ENCODE results near the gene SEMA4G. TPM values are rescaled to one million over a fixed set of nuclear protein-coding genes. Genes with fewer than 3 reads are reported as not detected.
A peak's percentile ranks its signal among the peaks of the same experiment; 100 is the strongest.

SEMA4G gene
- total and polyA plus RNA-seq, 2 of the 13 experiments (the other 11 are each of a cell fraction or from before 2014, with no cell fraction given): 46.2 to 207 TPM

DNA sequence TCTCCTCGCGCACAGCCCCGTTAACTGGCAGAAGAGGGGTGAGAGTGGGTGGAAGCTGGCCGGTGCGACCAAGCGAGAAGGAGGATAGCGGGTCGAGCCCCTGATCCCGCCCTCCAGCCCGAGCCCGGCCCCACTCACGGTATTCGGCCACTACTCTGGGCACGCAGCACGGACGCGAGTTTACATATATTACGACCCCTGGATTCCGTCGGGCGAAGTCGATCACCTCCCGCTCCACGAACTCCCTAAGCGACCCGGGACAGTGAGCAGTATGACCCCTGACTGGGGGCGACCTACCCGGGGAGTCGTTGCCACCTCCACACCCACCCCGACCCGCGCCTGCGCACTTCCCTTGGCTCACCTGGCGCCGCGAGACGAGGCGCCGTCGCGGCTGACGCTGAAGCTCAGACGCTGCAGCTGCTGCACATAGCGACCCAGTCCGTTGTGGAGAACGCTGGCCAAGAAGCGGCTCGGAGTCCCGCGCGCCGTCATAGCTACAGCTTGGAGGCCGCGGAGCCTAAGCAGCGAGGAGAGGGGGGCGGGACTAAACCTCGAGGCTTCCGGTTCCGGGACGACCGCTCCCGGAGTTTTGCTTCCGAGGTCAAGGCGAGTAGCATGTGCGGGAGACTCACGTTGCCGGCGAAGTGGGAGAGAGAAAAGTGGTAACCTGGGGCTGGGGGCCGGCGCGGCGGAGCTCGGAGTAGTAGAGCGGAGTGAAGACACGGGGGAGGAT is 17.8 kb downstream of the SEMA4G start, which contains the start of the genes MRPL43 and TWNK (continued):
- TF ChIP-seq, protein P1, sequence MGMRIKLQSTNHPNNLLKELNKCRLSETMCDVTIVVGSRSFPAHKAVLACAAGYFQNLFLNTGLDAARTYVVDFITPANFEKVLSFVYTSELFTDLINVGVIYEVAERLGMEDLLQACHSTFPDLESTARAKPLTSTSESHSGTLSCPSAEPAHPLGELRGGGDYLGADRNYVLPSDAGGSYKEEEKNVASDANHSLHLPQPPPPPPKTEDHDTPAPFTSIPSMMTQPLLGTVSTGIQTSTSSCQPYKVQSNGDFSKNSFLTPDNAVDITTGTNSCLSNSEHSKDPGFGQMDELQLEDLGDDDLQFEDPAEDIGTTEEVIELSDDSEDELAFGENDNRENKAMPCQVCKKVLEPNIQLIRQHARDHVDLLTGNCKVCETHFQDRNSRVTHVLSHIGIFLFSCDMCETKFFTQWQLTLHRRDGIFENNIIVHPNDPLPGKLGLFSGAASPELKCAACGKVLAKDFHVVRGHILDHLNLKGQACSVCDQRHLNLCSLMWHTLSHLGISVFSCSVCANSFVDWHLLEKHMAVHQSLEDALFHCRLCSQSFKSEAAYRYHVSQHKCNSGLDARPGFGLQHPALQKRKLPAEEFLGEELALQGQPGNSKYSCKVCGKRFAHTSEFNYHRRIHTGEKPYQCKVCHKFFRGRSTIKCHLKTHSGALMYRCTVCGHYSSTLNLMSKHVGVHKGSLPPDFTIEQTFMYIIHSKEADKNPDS (CRISPR knock-in tag; IDR thresholded peaks at IDR 0.05): no peak
- TF ChIP-seq MTF1 (CRISPR knock-in tag; IDR thresholded peaks at IDR 0.05) (no peak), IRF2 (CRISPR knock-in tag; IDR thresholded peaks at IDR 0.05) (peak; percentile 47; the same call in 1 of the 2 replicates), HNF4A (CRISPR knock-in tag; IDR thresholded peaks at IDR 0.05) (no peak; the same call in 1 of the 2 replicates), ZBTB3 (CRISPR knock-in tag; IDR thresholded peaks at IDR 0.05; ENCODE audit: borderline replicate concordance, low read depth) (no peak), KLF11 (CRISPR knock-in tag; IDR thresholded peaks at IDR 0.05) (peak; percentile 70; the same call in 1 of the 2 replicates), NFIC (IDR thresholded peaks at IDR 0.05; ENCODE audit: low read length) (no peak), ZNF17 (CRISPR knock-in tag; IDR thresholded peaks at IDR 0.05) (no peak), ZC3H4 (CRISPR knock-in tag; IDR thresholded peaks at IDR 0.05; ENCODE audit: borderline replicate concordance) (0 out of 2 replicates have a peak, but pooled peaks have one; percentile 69), TCF7 (IDR thresholded peaks at IDR 0.05; ENCODE audit: low read depth) (no peak), POLR2G (IDR thresholded peaks at IDR 0.05; ENCODE audit: low read depth, low read length) (peak; percentile 89), PHF21A (CRISPR knock-in tag; IDR thresholded peaks at IDR 0.05) (peak; percentile 70)
- TF ChIP-seq, protein P2, sequence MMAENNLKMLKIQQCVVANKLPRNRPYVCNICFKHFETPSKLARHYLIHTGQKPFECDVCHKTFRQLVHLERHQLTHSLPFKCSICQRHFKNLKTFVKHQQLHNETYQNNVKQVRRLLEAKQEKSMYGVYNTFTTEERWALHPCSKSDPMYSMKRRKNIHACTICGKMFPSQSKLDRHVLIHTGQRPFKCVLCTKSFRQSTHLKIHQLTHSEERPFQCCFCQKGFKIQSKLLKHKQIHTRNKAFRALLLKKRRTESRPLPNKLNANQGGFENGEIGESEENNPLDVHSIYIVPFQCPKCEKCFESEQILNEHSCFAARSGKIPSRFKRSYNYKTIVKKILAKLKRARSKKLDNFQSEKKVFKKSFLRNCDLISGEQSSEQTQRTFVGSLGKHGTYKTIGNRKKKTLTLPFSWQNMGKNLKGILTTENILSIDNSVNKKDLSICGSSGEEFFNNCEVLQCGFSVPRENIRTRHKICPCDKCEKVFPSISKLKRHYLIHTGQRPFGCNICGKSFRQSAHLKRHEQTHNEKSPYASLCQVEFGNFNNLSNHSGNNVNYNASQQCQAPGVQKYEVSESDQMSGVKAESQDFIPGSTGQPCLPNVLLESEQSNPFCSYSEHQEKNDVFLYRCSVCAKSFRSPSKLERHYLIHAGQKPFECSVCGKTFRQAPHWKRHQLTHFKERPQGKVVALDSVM (CRISPR knock-in tag; IDR thresholded peaks at IDR 0.05): 0 out of 2 replicates have a peak, but pooled peaks have one; percentile 22
- TF ChIP-seq, protein P3, sequence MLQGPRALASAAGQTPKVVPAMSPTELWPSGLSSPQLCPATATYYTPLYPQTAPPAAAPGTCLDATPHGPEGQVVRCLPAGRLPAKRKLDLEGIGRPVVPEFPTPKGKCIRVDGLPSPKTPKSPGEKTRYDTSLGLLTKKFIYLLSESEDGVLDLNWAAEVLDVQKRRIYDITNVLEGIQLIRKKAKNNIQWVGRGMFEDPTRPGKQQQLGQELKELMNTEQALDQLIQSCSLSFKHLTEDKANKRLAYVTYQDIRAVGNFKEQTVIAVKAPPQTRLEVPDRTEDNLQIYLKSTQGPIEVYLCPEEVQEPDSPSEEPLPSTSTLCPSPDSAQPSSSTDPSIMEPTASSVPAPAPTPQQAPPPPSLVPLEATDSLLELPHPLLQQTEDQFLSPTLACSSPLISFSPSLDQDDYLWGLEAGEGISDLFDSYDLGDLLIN (CRISPR knock-in tag; IDR thresholded peaks at IDR 0.05; ENCODE audit: borderline replicate concordance): 0 out of 2 replicates have a peak, but pooled peaks have one; percentile 20
- TF ChIP-seq, protein P4, sequence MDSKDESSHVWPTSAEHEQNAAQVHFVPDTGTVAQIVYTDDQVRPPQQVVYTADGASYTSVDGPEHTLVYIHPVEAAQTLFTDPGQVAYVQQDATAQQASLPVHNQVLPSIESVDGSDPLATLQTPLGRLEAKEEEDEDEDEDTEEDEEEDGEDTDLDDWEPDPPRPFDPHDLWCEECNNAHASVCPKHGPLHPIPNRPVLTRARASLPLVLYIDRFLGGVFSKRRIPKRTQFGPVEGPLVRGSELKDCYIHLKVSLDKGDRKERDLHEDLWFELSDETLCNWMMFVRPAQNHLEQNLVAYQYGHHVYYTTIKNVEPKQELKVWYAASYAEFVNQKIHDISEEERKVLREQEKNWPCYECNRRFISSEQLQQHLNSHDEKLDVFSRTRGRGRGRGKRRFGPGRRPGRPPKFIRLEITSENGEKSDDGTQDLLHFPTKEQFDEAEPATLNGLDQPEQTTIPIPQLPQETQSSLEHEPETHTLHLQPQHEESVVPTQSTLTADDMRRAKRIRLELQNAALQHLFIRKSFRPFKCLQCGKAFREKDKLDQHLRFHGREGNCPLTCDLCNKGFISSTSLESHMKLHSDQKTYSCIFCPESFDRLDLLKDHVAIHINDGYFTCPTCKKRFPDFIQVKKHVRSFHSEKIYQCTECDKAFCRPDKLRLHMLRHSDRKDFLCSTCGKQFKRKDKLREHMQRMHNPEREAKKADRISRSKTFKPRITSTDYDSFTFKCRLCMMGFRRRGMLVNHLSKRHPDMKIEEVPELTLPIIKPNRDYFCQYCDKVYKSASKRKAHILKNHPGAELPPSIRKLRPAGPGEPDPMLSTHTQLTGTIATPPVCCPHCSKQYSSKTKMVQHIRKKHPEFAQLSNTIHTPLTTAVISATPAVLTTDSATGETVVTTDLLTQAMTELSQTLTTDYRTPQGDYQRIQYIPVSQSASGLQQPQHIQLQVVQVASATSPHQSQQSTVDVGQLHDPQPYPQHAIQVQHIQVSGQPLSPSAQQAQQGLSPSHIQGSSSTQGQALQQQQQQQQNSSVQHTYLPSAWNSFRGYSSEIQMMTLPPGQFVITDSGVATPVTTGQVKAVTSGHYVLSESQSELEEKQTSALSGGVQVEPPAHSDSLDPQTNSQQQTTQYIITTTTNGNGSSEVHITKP (CRISPR knock-in tag; IDR thresholded peaks at IDR 0.05; ENCODE audit: low read depth): no peak
- TF ChIP-seq, protein P5, sequence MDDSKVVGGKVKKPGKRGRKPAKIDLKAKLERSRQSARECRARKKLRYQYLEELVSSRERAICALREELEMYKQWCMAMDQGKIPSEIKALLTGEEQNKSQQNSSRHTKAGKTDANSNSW (CRISPR knock-in tag; IDR thresholded peaks at IDR 0.05; ENCODE audit: borderline replicate concordance): no peak
- TF ChIP-seq, protein P6, sequence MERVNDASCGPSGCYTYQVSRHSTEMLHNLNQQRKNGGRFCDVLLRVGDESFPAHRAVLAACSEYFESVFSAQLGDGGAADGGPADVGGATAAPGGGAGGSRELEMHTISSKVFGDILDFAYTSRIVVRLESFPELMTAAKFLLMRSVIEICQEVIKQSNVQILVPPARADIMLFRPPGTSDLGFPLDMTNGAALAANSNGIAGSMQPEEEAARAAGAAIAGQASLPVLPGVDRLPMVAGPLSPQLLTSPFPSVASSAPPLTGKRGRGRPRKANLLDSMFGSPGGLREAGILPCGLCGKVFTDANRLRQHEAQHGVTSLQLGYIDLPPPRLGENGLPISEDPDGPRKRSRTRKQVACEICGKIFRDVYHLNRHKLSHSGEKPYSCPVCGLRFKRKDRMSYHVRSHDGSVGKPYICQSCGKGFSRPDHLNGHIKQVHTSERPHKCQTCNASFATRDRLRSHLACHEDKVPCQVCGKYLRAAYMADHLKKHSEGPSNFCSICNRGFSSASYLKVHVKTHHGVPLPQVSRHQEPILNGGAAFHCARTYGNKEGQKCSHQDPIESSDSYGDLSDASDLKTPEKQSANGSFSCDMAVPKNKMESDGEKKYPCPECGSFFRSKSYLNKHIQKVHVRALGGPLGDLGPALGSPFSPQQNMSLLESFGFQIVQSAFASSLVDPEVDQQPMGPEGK (CRISPR knock-in tag; IDR thresholded peaks at IDR 0.05): peak; percentile 72
